HepG2 (cell line): ENCODE results near the gene IL11RA. TPM values are rescaled to one million over a fixed set of nuclear protein-coding genes. Genes with fewer than 3 reads are reported as not detected.

Experiments used
- ATF1 ChIP-seq: IDR thresholded peaks from 2 replicates; pipeline ENCODE4 v1.6.1; 2016; ENCODE audit warnings: mild to moderate bottlenecking, control low read depth
- CREB1 ChIP-seq, 2 experiments: fragments of 450-650 bp in 1 of 2; IDR thresholded peaks; 2 replicates each; pipeline ENCODE4 v1.6.1; 2016 to 2017; ENCODE audit warnings: control low read depth in 1 of 2, mild to moderate bottlenecking in 1 of 2, missing compliant biosample characterization in 1 of 2, missing genetic modification characterization in 1 of 2
- GABPA ChIP-seq, 2 experiments: IDR thresholded peaks; 2 replicates each; pipeline ENCODE4 v1.6.1; 2011 to 2016; ENCODE audit warnings: low read depth in 2 of 2, low read length in 1 of 2, missing biosample characterization in 1 of 2, missing genetic modification characterization in 1 of 2
- MTA1 ChIP-seq: sonication (generic); formaldehyde crosslinking; IDR thresholded peaks from 2 replicates; pipeline ENCODE4 v1.4.0; 2020; ENCODE audit warnings: missing genetic modification reagents, mild to moderate bottlenecking, borderline replicate concordance
- PHF20 ChIP-seq: sonication (generic); formaldehyde crosslinking; IDR thresholded peaks from 2 replicates; pipeline ENCODE4 v1.5.0; 2020; ENCODE audit warnings: mild to moderate bottlenecking, missing genetic modification reagents
- RFX3 ChIP-seq: IDR thresholded peaks from 2 replicates; pipeline ENCODE4 v1.6.1; 2016; ENCODE audit warnings: missing biosample characterization, missing genetic modification reagents
- SOX13 ChIP-seq, 3 experiments: fragments of 450-650 bp in 1 of 3; sonication (generic) in 1 of 3; formaldehyde crosslinking in 1 of 3; IDR thresholded peaks in 2 of 3; conservative IDR thresholded peaks in 1 of 3; 2 replicates each; pipeline versions ENCODE4 v1.5.0 to v1.6.1; 2016 to 2020; ENCODE audit warnings: antibody characterized with exemption in 1 of 3, mild to moderate bottlenecking in 1 of 3, missing compliant biosample characterization in 1 of 3, missing genetic modification reagents in 1 of 3, moderate library complexity in 1 of 3
- ZHX1 ChIP-seq: sonication (generic); formaldehyde crosslinking; IDR thresholded peaks from 2 replicates; pipeline ENCODE4 v1.8.1; 2022; ENCODE audit warnings: low read depth, mild to moderate bottlenecking, missing genetic modification reagents
- ZNF331 ChIP-seq: sonication (generic); formaldehyde crosslinking; IDR thresholded peaks from 2 replicates; pipeline ENCODE4 v1.4.0; 2020; ENCODE audit warnings: missing genetic modification reagents
- ZNF577 ChIP-seq: sonication (generic); formaldehyde crosslinking; IDR thresholded peaks from 2 replicates; pipeline ENCODE4 v1.4.0; 2020; ENCODE audit warnings: mild to moderate bottlenecking, low read depth, missing genetic modification reagents, borderline replicate concordance
- ZNF629 ChIP-seq: sonication (generic); formaldehyde crosslinking; conservative IDR thresholded peaks from 2 replicates; pipeline ENCODE4 v1.5.0; 2020; ENCODE audit warnings: missing genetic modification reagents
- ZNF770 ChIP-seq: sonication (generic); formaldehyde crosslinking; IDR thresholded peaks from 2 replicates; pipeline ENCODE4 v1.5.0; 2020; ENCODE audit warnings: mild to moderate bottlenecking, missing genetic modification reagents
- polyA plus RNA-seq, 8 experiments: library from polyadenylated mRNA; depleted of rRNA in 3 of 8; stranded (reverse) in 7 of 8; unstranded in 1 of 8; fragments of >200 nt; fragmentation: Illumina TruSeq in 4 of 8; extraction: Trizol in 4 of 8; gene quantifications; 2 replicates each; pipeline versions ENCODE4 v1.2.1 to v1.2.3, GENCODE V29; 2011 to 2016; ENCODE audit warnings: low read depth in 4 of 8, missing spikeins in 1 of 8, mixed read lengths in 1 of 8; ENCODE audit not compliant: insufficient read depth in 1 of 8
- total RNA-seq, 5 experiments: library from RNA; depleted of rRNA; stranded (reverse); fragments of >200 nt; fragmentation: Illumina TruSeq; extraction: Trizol; gene quantifications; 2 replicates each; pipeline ENCODE4 v1.2.3, GENCODE V29; 2016; ENCODE audit warnings: low read depth in 1 of 5

IL11RA gene
- total and polyA plus RNA-seq, 2 of the 13 experiments (the other 11 are each of a cell fraction or from before 2014, with no cell fraction given) = 2.0 to 4.2 TPM

GRCh38 chr9:34620061-34620994 lies 31.7 kb upstream of the IL11RA start, which contains the start of gene DCTN3 (continued):
- TF ChIP-seq ZNF331 (CRISPR knock-in tag) (peak; percentile 65; the same call in 1 of the 2 replicates), ZNF577 (CRISPR knock-in tag) (no peak), ZHX1 (CRISPR knock-in tag) (no peak), MTA1 (CRISPR knock-in tag) (no peak), CREB1 (IDR thresholded peaks at IDR 0.05) (peak; percentile 87), CREB1 (CRISPR knock-in tag; IDR thresholded peaks at IDR 0.05) (peak; percentile 97), ZNF629 (no peak), SOX13 (IDR thresholded peaks at IDR 0.05) (no peak), SOX13 (CRISPR knock-in tag; conservative IDR thresholded peaks at IDR 0.05 in 1 of 2, IDR thresholded peaks at IDR 0.05 in 1 of 2) (0 out of 4 replicates have a peak, but pooled peaks of 1 of the 2 experiments have one; percentile 16), GABPA (IDR thresholded peaks at IDR 0.05; ENCODE audit: low read depth, low read length) (peak; percentile 89), GABPA (CRISPR knock-in tag; IDR thresholded peaks at IDR 0.05; ENCODE audit: low read depth) (peak; percentile 97), ZNF770 (CRISPR knock-in tag) (no peak), RFX3 (CRISPR knock-in tag) (peak; percentile 77), PHF20 (peak; percentile 81), ATF1 (CRISPR knock-in tag) (peak; percentile 86)
